SKM-1 (cell line): ENCODE measurements around the gene FBLN2.

Source experiments
- DNase-seq: peaks from one replicate; lab custom pipeline; 2025; ENCODE audit not compliant: unreplicated experiment; lab: John Stamatoyannopoulos, UW

The FBLN2 gene

GRCh38 chr3:13596426-13597205 lies 47.7 kb downstream of the FBLN2 start:
- DNase-seq = no peak

- DNase-seq = no peak
These were observed 48.7 kb downstream of the FBLN2 start for GRCh38 chr3:13597661-13598060.

DNA sequence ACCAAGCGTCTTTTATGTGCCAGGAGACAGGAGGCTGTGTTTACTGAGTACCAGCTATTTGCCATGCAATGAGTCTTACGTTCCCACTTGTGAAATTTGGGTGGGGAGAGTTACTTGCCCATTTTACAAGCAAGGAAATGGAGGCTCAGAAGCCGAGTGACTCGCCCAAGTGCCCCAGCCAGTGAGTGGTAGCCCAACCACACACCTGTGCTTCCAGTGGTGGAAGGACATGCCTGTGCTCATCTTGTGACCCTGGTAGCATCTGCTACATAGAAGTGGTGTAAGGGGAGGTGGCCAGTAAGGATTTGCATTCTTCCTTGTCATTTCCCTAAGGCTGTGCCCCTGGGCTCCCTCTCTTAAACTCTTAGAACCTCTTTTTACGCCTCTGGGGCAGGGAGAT lies 49.3 kb downstream of the FBLN2 start:
- DNase-seq = no peak

GRCh38 chr3:13598926-13599886 lies 50.3 kb downstream of the FBLN2 start:
- no peak for DNase-seq

GRCh38 chr3:13599887-13600450 lies 51.0 kb downstream of the FBLN2 start:
- no peak for DNase-seq

DNA sequence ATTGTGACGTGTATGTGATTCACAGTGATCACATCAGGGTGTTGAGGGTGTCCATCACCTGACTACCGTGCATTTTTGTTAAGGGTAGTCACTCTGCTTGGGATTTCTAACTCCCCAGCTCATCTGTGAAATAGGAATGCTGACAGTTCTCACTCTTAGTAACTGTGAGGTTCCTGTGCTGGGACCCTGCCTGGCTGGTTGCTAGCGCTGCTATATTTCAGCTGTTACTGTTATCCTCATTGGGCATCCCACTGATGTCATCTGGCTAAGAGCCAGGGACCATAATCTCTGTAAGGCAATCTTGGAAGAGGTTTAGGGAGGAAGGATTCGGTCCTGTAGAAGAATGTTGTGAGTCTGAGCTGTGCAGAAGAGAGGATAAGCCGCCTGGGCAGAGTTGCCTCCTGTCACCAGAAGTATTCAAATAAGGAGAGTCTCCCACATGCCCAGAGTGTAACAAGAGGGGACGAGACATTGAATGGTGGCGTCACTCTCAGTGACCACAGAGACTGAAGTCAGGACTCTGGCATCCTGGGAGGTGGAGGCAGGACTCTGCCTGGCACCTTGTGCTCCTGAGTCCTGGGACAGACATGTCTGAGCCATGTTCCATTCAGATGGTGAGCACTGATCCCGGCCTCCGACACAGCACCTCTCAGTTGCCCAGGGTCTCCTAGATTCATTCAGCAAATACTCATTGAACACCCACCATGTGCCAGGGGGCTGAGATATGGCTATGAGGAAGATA lies 52.2 kb downstream of the FBLN2 start:
- DNase-seq = no peak

DNA sequence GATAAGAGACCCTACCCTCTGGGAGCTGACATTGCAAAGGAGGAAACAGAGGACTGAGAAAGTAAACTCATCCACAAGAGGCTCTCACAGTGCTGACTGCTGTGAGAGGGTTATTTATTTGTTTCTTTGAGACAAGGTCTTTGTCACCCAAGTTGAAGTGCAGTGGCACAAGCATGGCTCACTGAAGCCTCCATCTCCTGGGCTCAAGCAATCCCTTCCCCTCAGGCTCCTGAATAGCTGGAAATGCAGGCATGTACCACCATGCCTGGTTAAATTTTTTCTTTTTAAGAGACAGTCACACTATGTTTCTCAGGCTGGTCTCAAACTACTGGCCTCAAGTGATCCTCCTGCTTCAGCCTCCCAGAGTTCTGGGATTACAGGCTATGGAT lies 52.8 kb downstream of the FBLN2 start:
- DNase-seq = no peak

DNA sequence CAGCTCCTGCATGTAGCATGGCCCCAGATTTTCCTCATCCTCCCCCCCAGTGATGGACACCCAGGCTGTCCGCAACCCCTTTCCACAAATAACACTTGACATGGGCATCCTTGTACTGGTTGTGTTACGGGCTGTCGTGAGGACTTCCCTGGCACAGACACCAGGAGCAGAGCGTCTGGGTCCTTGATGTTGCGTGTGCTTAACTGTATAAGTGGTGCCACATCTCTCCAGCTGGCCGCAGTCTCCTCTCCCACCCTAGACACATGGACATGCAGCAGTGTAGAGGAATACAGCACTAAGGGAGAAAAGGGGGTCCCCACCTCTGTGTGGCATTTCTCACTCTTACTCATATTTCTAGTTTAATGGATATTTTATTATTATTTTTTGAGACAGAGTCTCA lies 56.6 kb downstream of the FBLN2 start:
- no peak for DNase-seq

GRCh38 chr3:13607821-13608597 lies 59.1 kb downstream of the FBLN2 start:
- DNase-seq = no peak

DNA sequence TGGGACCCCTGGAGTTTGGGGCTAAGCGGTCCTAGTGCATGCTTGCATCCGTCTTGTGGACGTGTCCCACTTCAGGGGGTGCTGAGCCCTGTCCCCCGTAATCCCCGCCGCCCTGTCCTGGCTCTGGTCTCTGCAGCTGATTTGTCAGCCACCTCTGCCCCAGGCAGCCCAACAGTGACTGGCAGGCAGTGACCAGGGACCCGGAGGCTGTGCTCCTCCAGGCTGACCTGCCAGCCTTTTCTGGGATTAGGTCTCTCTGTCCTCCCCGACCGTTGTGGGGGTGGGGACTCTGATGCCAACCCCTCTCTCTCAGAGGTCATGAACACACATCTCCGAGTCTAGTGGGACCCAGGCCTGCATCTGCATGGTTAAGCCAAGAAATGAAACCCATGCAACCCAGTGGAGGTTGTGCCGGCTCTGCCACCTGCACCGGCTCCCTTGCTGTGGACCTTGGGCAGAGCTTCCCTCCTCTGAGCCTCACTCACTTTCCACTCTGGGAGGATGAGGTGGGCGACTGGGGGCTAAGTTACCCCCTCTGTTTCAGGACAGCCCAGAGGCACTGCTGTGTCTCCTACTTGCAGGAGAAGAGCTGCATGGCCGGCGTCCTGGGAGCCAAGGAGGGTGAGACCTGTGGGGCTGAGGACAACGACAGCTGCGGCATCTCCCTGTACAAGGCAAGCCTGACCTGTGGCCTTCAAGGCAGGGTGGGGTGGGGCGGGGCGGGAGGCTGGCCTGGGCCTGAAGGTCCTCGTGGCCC lies 60.2 kb downstream of the FBLN2 start:
- no peak for DNase-seq

GRCh38 chr3:13610006-13610570 lies 61.2 kb downstream of the FBLN2 start:
- no peak for DNase-seq

DNA sequence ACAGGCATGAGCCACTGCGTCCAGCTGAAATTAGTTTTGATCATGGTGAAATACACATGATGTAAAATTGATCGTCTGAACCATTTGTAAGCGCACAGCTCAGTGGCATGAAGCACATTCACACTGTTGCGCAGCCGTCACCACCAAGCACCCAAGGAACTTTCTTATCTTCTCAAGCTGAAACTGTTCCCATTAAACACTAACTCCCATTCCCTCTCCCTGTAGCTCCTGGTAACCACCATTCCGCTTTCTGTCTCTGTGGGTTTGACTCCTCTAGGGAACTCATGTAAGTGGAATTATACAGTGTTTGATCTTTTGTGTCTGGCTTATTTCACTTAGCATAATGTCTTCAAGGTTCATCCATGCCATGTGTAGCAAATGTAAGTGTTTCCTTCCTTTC lies 62.3 kb downstream of the FBLN2 start:
- no peak for DNase-seq

- DNase-seq = no peak
These were observed 63.9 kb downstream of the FBLN2 start for GRCh38 chr3:13612829-13613228.

DNA sequence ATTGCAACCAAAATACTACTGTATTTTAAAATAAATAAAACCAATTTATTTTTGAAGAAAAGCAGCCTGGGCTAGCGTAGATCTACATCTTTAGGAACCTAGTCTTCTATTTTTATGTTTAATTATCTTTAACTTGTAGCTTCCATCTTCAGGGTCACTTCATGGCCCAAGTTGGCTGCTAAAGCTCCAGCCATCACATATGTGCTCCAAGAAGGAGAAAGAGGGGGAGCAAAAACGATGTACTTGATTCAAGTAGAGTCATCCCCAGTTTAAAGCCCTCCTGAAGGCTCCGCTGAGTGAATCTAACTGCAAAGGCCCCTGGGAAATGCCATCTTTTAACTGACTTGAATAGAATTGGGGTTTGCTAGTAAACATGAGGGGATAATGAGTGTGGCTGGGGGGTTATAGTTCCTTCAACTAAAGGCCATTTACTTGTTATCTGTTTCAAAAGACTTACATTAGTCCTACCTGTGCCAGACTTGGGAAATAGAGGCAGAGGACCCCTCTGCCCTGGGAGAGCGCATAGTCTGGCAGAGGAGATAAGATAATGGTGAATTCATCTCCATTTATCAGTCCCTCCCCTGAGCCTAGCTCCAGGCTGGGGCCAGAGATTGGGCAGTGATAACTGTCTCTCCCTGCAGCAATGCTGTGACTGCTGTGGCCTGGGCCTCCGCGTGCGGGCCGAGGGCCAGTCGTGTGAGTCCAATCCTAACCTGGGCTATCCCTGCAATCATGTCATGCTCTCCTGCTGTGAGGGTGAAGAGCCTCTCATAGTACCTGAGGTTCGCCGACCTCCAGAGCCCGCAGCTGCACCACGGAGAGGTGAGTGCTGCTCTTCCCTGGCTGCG lies 64.6 kb downstream of the FBLN2 start:
- no peak for DNase-seq

DNA sequence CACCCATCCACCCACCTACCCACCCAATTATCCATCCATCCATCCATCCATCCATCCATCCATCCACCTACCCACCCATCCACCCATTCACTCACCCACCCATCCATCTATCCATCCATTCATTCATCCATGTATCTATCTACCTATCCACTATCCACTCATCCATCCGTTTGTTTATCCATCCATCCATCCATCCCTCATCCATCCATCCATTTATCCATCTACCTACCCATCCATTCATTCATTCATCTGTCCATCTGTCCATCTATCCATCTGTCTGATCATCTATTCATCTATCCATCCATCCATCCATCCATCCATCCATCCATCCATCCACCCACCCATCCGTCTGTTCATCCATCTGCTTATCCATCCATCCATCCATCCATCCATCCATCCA lies 65.7 kb downstream of the FBLN2 start:
- no peak for DNase-seq

DNA sequence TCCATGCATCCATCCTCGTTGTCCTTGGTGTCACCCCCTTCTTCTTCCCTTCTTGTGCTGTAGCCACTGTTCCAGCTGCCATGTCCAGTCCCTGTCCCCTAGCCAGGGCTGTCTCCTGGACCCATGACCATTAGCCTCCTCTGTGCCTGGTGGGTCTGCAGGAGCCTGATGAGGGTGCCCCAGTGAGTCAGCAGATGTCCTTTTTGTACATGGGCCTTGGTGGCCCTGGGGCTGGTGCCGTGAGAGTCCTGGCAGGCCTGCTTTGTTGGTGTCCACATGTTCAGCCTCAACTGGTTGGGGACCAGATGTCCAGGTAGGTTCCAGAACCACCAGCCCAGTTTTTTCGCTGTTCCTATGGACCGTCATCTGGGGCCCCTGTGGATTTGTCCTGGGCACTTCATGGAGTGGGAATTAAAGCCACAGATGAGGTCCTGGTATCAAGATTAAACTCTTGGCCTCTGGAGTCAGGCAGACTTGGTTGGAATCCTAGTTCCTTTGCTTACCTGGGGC lies 66.1 kb downstream of the FBLN2 start:
- DNase-seq = no peak

GRCh38 chr3:13616359-13616758 lies 67.4 kb downstream of the FBLN2 start:
- no peak for DNase-seq

DNA sequence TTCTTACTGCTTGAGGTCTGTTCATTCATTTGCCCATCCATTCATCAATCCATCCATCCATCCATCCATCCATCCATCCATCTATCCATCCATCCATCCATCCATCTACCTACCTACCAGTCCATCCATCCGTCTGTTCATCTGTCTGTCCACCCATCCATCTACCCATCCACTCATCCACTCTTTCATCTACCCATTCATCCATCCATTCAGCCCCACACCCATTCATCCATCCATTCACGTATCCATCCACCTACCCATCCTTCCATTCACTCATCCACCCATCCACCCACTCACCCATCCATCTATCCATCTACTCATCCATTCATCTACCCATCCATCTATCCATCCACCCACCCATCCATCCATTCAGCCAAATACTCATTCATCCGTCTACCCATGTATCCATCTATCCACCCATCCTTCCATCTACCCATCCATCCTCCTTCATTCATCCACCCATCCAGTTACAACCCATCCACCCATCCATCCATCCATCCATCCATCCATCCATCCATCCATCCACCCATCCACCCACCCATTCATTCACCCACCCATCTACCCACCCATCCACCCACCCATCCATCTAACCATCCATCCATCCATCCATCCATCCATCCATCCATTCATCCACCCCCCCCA lies 68.3 kb downstream of the FBLN2 start:
- no peak for DNase-seq
